ENCODE measurements around the gene TNFSF10. TPM values are rescaled to one million over a fixed set of nuclear protein-coding genes. Genes with fewer than 3 reads are reported as not detected.
"Not testable (repeated sequence)": the region's sequence is repeated elsewhere in the genome, so short reads cannot be mapped to it uniquely, and the experiment has no call there.

The TNFSF10 gene
- total RNA-seq, 4 donors from 2014 or later, result 52.0 to 229 (median 123) TPM

- H3K4me3 ChIP-seq, result no peak overlapping the region
- no peak for TF ChIP-seq POLR2A (IDR thresholded peaks at IDR 0.05)
- no peak for TF ChIP-seq CTCF (IDR thresholded peaks at IDR 0.05)
- H3K27me3 ChIP-seq, result no peaks in the 10 kb centered on the region
- no peaks in the 10 kb centered on the region for H3K4me1 ChIP-seq
- H3K27ac ChIP-seq, result no peak overlapping the region
- peaks cover 0 to 14% (median 0%) of the 10 kb centered on the region in 3 donors for H3K36me3 ChIP-seq
- no peaks in the 10 kb centered on the region for H3K9me3 ChIP-seq
- DNase-seq, result no peak
Observed at GRCh38 chr3:172501540-172501939, 21.7 kb downstream of the TNFSF10 start.

GRCh38 chr3:172490198-172490669 is 33.0 kb downstream of the TNFSF10 start:
- H3K27me3 ChIP-seq, H3K9me3 ChIP-seq, H3K4me1 ChIP-seq, H3K36me3 ChIP-seq, H3K27ac ChIP-seq, H3K4me3 ChIP-seq: not testable (repeated sequence)
- TF ChIP-seq CTCF (IDR thresholded peaks at IDR 0.05), result peak; percentile 51 to 95 (median 82)
- DNase-seq, result peak; percentile 80 to 94 (median 81)

GRCh38 chr3:172478116-172478515 is 45.1 kb downstream of the TNFSF10 start:
- Histone ChIP-seq H3K4me3 (no peak overlapping the region), H3K36me3 (no peaks in the 10 kb centered on the region), H3K4me1 (no peaks in the 10 kb centered on the region), H3K27ac (no peak overlapping the region), H3K27me3 (no peaks in the 10 kb centered on the region), H3K9me3 (no peaks in the 10 kb centered on the region)
- no peak for DNase-seq
- TF ChIP-seq POLR2A (IDR thresholded peaks at IDR 0.05) (no peak), CTCF (IDR thresholded peaks at IDR 0.05) (no peak)

GRCh38 chr3:172476347-172476746 is 46.9 kb downstream of the TNFSF10 start:
- DNase-seq, result no peak
- no peaks in the 10 kb centered on the region for H3K27me3 ChIP-seq
- H3K9me3 ChIP-seq, result no peaks in the 10 kb centered on the region
- H3K4me3 ChIP-seq, result peak overlapping the region in 1 of 4 donors; percentile 21
- no peak overlapping the region for H3K27ac ChIP-seq
- no peaks in the 10 kb centered on the region for H3K36me3 ChIP-seq
- no peaks in the 10 kb centered on the region for H3K4me1 ChIP-seq
- no peak for TF ChIP-seq CTCF (IDR thresholded peaks at IDR 0.05)
- TF ChIP-seq POLR2A (IDR thresholded peaks at IDR 0.05), result no peak

GRCh38 chr3:172475703-172476102 is 47.5 kb downstream of the TNFSF10 start:
- no peaks in the 10 kb centered on the region for H3K4me1 ChIP-seq
- no peaks in the 10 kb centered on the region for H3K9me3 ChIP-seq
- TF ChIP-seq POLR2A (IDR thresholded peaks at IDR 0.05), result no peak
- no peak for TF ChIP-seq CTCF (IDR thresholded peaks at IDR 0.05)
- no peaks in the 10 kb centered on the region for H3K36me3 ChIP-seq
- no peak overlapping the region for H3K27ac ChIP-seq
- DNase-seq, result no peak
- no peaks in the 10 kb centered on the region for H3K27me3 ChIP-seq
- H3K4me3 ChIP-seq, result no peak overlapping the region

- H3K9me3 ChIP-seq, result no peaks in the 10 kb centered on the region
- no peak overlapping the region for H3K27ac ChIP-seq
- H3K36me3 ChIP-seq, result no peaks in the 10 kb centered on the region
- H3K4me1 ChIP-seq, result no peaks in the 10 kb centered on the region
- TF ChIP-seq POLR2A (IDR thresholded peaks at IDR 0.05) (no peak), CTCF (IDR thresholded peaks at IDR 0.05) (no peak)
- H3K4me3 ChIP-seq, result no peak overlapping the region
- H3K27me3 ChIP-seq, result no peaks in the 10 kb centered on the region
- no peak for DNase-seq
Observed at GRCh38 chr3:172471903-172472302, 51.3 kb downstream of the TNFSF10 start.
